CD4-positive, alpha-beta memory T cell (primary cell): ENCODE data around the gene DNAJB11. TPM values are rescaled to one million over a fixed set of nuclear protein-coding genes. Genes with fewer than 3 reads are reported as not detected.

ENCODE experiments used
- CTCF ChIA-PET: fragments of 350-600 bp; sonication (Branson Sonifier 250); formaldehyde crosslinking; loops from one replicate; lab custom pipeline; 2021; ENCODE audit warnings: inconsistent platforms; ENCODE audit not compliant: partially characterized antibody; lab: Charles Lee
- POLR2A ChIA-PET: fragments of 350-600 bp; sonication (Branson Sonifier 250); formaldehyde crosslinking; loops from one replicate; lab custom pipeline; 2021; ENCODE audit not compliant: partially characterized antibody; lab: Charles Lee
- DNase-seq, 5 donors: peaks; one replicate each; pipeline versions ENCODE4 v3.0.0 to v3.0.0-alpha.2; 2020 to 2022; ENCODE audit warnings: mixed read lengths in 1 of 5
- H3K27ac ChIP-seq: one replicate; pipeline ENCODE4 v1.7.0; 2013; ENCODE audit warnings: low read depth, low read length
- H3K27me3 ChIP-seq: 2 replicates; pipeline ENCODE4 v1.7.0; 2013; ENCODE audit warnings: mild to moderate bottlenecking, low read length, moderate library complexity; ENCODE audit not compliant: insufficient read depth
- H3K36me3 ChIP-seq: 2 replicates; pipeline ENCODE4 v1.7.0; 2013; ENCODE audit warnings: mild to moderate bottlenecking, low read length, moderate library complexity; ENCODE audit not compliant: insufficient read depth
- H3K4me1 ChIP-seq: 2 replicates; pipeline ENCODE4 v1.7.0; 2013; ENCODE audit warnings: mild to moderate bottlenecking, low read length, moderate library complexity; ENCODE audit not compliant: insufficient read depth
- H3K4me3 ChIP-seq, 2 donors: one replicate each; pipeline ENCODE4 v1.7.0; 2013; ENCODE audit warnings: low read length in 2 of 2, mild to moderate bottlenecking in 1 of 2
- H3K9me3 ChIP-seq, 2 donors: one replicate each; pipeline ENCODE4 v1.7.0; 2013; ENCODE audit warnings: low read length in 2 of 2, control low read depth in 1 of 2; ENCODE audit not compliant: control insufficient read depth in 1 of 2
- H3K27ac Mint-ChIP-seq, 7 donors: one replicate each; pipeline ENCODE4 v1.8.0; 2020 to 2021; ENCODE audit warnings: mixed read lengths in 7 of 7, mild to moderate bottlenecking in 6 of 7, inconsistent platforms in 3 of 7, moderate library complexity in 3 of 7
- H3K27me3 Mint-ChIP-seq, 2 donors: one replicate each; pipeline ENCODE4 v1.8.0; 2020 to 2021; ENCODE audit warnings: mixed read lengths in 2 of 2
- H3K36me3 Mint-ChIP-seq, 2 donors: one replicate each; pipeline ENCODE4 v1.8.0; 2020 to 2021; ENCODE audit warnings: mixed read lengths in 2 of 2, inconsistent platforms in 1 of 2, mild to moderate bottlenecking in 1 of 2
- H3K4me1 Mint-ChIP-seq, 4 donors: one replicate each; pipeline ENCODE4 v1.8.0; 2020 to 2021; ENCODE audit warnings: mixed read lengths in 4 of 4, mild to moderate bottlenecking in 1 of 4
- H3K4me3 Mint-ChIP-seq, 8 donors: one replicate each; pipeline ENCODE4 v1.8.0; 2020 to 2021; ENCODE audit warnings: mixed read lengths in 8 of 8, mild to moderate bottlenecking in 7 of 8, moderate library complexity in 6 of 8, inconsistent platforms in 3 of 8
- H3K9me3 Mint-ChIP-seq, 8 donors: one replicate each; pipeline ENCODE4 v1.8.0; 2020 to 2021; ENCODE audit warnings: mixed read lengths in 8 of 8, mild to moderate bottlenecking in 5 of 8, inconsistent platforms in 3 of 8, moderate library complexity in 1 of 8
- intact Hi-C: fragments of 100-400 bp; cut with micrococcal nuclease; formaldehyde crosslinking; loops from one replicate; pipeline ENCODE4 v1.15.1; 2023
- polyA plus RNA-seq, 2 donors: library from polyadenylated mRNA; unstranded; fragments of 300-500 nt; fragmentation: Illumina TruSeq; gene quantifications; one replicate each; pipeline ENCODE4 v1.2.3, GENCODE V29; 2021
- total RNA-seq, 2 experiments: library from RNA; stranded (reverse); gene quantifications; one replicate each; pipeline ENCODE4 v1.2.3, GENCODE V29; 2021

Gene DNAJB11
- total and polyA plus RNA-seq, 4 experiments from 2014 or later, result 34.0 to 40.0 (median 38.1) TPM

GRCh38 chr3:186598794-186599141 lies 28.2 kb downstream of the DNAJB11 start:
- Histone ChIP-seq H3K27me3 (no peaks in the 10 kb centered on the region), H3K36me3 (no peaks in the 10 kb centered on the region), H3K9me3 (no peaks in the 10 kb centered on the region), H3K4me1 (no peaks in the 10 kb centered on the region), H3K4me3 (no peak overlapping the region), H3K27ac (no peak overlapping the region)
- DNase-seq, result no peak
- ChIA-PET POLR2A (no interaction called here), CTCF (interaction anchor here (24.2 kb wide), 1 partner anchor 14 kb away, joined by 255 read pairs; the partner anchor contains the start of gene AHSG)
- peaks cover 0 to 2% (median 0%) of the 10 kb centered on the region in 4 donors for H3K4me1 Mint-ChIP-seq
- H3K9me3 Mint-ChIP-seq, result no peaks in the 10 kb centered on the region
- intact Hi-C loops, result no loop called here
- H3K27me3 Mint-ChIP-seq, result peaks cover 0 to 2% of the 10 kb centered on the region in 2 donors
- H3K4me3 Mint-ChIP-seq, result no peak overlapping the region
- no peaks in the 10 kb centered on the region for H3K36me3 Mint-ChIP-seq
- H3K27ac Mint-ChIP-seq, result peak overlapping the region in 2 of 7 donors; percentile 7 to 37

GRCh38 chr3:186599142-186599784 lies 28.7 kb downstream of the DNAJB11 start:
- Mint-ChIP-seq H3K27me3 (peaks cover 0 to 2% of the 10 kb centered on the region in 2 donors), H3K4me3 (no peak overlapping the region), H3K27ac (no peak overlapping the region), H3K36me3 (no peaks in the 10 kb centered on the region), H3K4me1 (peaks cover 0 to 2% (median 0%) of the 10 kb centered on the region in 4 donors), H3K9me3 (no peaks in the 10 kb centered on the region)
- no peak for DNase-seq
- Histone ChIP-seq H3K4me3 (no peak overlapping the region), H3K36me3 (no peaks in the 10 kb centered on the region), H3K27me3 (no peaks in the 10 kb centered on the region), H3K4me1 (no peaks in the 10 kb centered on the region), H3K9me3 (no peaks in the 10 kb centered on the region), H3K27ac (no peak overlapping the region)
- ChIA-PET CTCF (interaction anchor here (24.2 kb wide), 1 partner anchor 14 kb away, joined by 255 read pairs; the partner anchor contains the start of gene AHSG), POLR2A (interaction anchor here (1.2 kb wide), 1 partner anchor 184 kb away, joined by 4 read pairs; the partner anchor contains the start of gene EIF4A2)
- intact Hi-C loops, result no loop called here

GRCh38 chr3:186599785-186600166 lies 29.3 kb downstream of the DNAJB11 start:
- ChIA-PET CTCF (interaction anchor here (24.2 kb wide), 1 partner anchor 13 kb away, joined by 255 read pairs; the partner anchor contains the start of gene AHSG), POLR2A (interaction anchor here (1.2 kb wide), 1 partner anchor 184 kb away, joined by 4 read pairs; the partner anchor contains the start of gene EIF4A2)
- no peak for DNase-seq
- Histone ChIP-seq H3K27ac (no peak overlapping the region), H3K36me3 (no peaks in the 10 kb centered on the region), H3K27me3 (no peaks in the 10 kb centered on the region), H3K4me1 (no peaks in the 10 kb centered on the region), H3K9me3 (no peaks in the 10 kb centered on the region), H3K4me3 (no peak overlapping the region)
- peaks cover 0 to 3% of the 10 kb centered on the region in 2 donors for H3K27me3 Mint-ChIP-seq
- intact Hi-C loops, result no loop called here
- H3K4me1 Mint-ChIP-seq, result peaks cover 0 to 2% (median 0%) of the 10 kb centered on the region in 4 donors
- no peaks in the 10 kb centered on the region for H3K9me3 Mint-ChIP-seq
- H3K4me3 Mint-ChIP-seq, result no peak overlapping the region
- H3K27ac Mint-ChIP-seq, result no peak overlapping the region
- H3K36me3 Mint-ChIP-seq, result no peaks in the 10 kb centered on the region

GRCh38 chr3:186600896-186601295 lies 30.4 kb downstream of the DNAJB11 start:
- no peak overlapping the region for H3K4me3 Mint-ChIP-seq
- peaks cover 0 to 3% of the 10 kb centered on the region in 2 donors for H3K27me3 Mint-ChIP-seq
- POLR2A ChIA-PET, result no interaction called here
- Histone ChIP-seq H3K36me3 (no peaks in the 10 kb centered on the region), H3K27me3 (no peaks in the 10 kb centered on the region), H3K9me3 (no peaks in the 10 kb centered on the region), H3K4me3 (no peak overlapping the region), H3K27ac (no peak overlapping the region), H3K4me1 (no peaks in the 10 kb centered on the region)
- peaks cover 0 to 2% (median 0%) of the 10 kb centered on the region in 4 donors for H3K4me1 Mint-ChIP-seq
- CTCF ChIA-PET, result interaction anchor here (24.2 kb wide), 1 partner anchor 12 kb away, joined by 255 read pairs; the partner anchor contains the start of gene AHSG
- peak overlapping the region in 1 of 7 donors; percentile 52 for H3K27ac Mint-ChIP-seq
- no peaks in the 10 kb centered on the region for H3K9me3 Mint-ChIP-seq
- no peak for DNase-seq
- no peaks in the 10 kb centered on the region for H3K36me3 Mint-ChIP-seq
- intact Hi-C loops, result no loop called here

GRCh38 chr3:186603159-186603558 lies 32.6 kb downstream of the DNAJB11 start:
- Mint-ChIP-seq H3K36me3 (no peaks in the 10 kb centered on the region), H3K4me3 (no peak overlapping the region), H3K27ac (no peak overlapping the region), H3K27me3 (peaks cover 0 to 1% of the 10 kb centered on the region in 2 donors), H3K4me1 (peaks cover 0 to 2% (median 0%) of the 10 kb centered on the region in 4 donors), H3K9me3 (no peaks in the 10 kb centered on the region)
- DNase-seq, result no peak
- Histone ChIP-seq H3K27ac (no peak overlapping the region), H3K4me3 (no peak overlapping the region), H3K27me3 (no peaks in the 10 kb centered on the region), H3K4me1 (no peaks in the 10 kb centered on the region), H3K9me3 (no peaks in the 10 kb centered on the region), H3K36me3 (no peaks in the 10 kb centered on the region)
- CTCF ChIA-PET, result interaction anchor here (24.2 kb wide), 1 partner anchor 10 kb away, joined by 255 read pairs; the partner anchor contains the start of gene AHSG
- intact Hi-C loops, result no loop called here
- POLR2A ChIA-PET, result no interaction called here

GRCh38 chr3:186605078-186605477 lies 34.6 kb downstream of the DNAJB11 start:
- Mint-ChIP-seq H3K27me3 (peaks cover 0 to 1% of the 10 kb centered on the region in 2 donors), H3K27ac (no peak overlapping the region), H3K9me3 (no peaks in the 10 kb centered on the region), H3K4me3 (no peak overlapping the region), H3K36me3 (no peaks in the 10 kb centered on the region), H3K4me1 (peaks cover 0 to 2% (median 0%) of the 10 kb centered on the region in 4 donors)
- H3K4me1 ChIP-seq, result no peaks in the 10 kb centered on the region
- ChIA-PET CTCF (interaction anchor here (24.2 kb wide), 1 partner anchor 8 kb away, joined by 255 read pairs; the partner anchor contains the start of gene AHSG), POLR2A (no interaction called here)
- no peaks in the 10 kb centered on the region for H3K27me3 ChIP-seq
- H3K9me3 ChIP-seq, result no peaks in the 10 kb centered on the region
- H3K36me3 ChIP-seq, result no peaks in the 10 kb centered on the region
- no peak overlapping the region for H3K27ac ChIP-seq
- no peak overlapping the region for H3K4me3 ChIP-seq
- DNase-seq, result no peak
- intact Hi-C loops, result no loop called here
